Measurements from ENCODE around the gene TMEM255B. TPM values are rescaled to one million over a fixed set of nuclear protein-coding genes. Genes with fewer than 3 reads are reported as not detected.
"Not testable (repeated sequence)": the region's sequence is repeated elsewhere in the genome, so short reads cannot be mapped to it uniquely, and the experiment has no call there.

TMEM255B gene
- total RNA-seq, 2 experiments from 2014 or later: 0.61 to 0.88 TPM

GRCh38 chr13:113746671-113747070 lies 12.4 kb upstream of the TMEM255B start:
- CTCF ChIA-PET: no interaction called here

GRCh38 chr13:113747291-113747833 lies 11.7 kb upstream of the TMEM255B start:
- Mint-ChIP-seq H3K27me3 (peaks cover 7% of the 10 kb centered on the region), H3K27ac (no peak overlapping the region), H3K4me1 (ENCODE audit: low read depth) (peaks cover 4% of the 10 kb centered on the region), H3K36me3 (no peaks in the 10 kb centered on the region), H3K9me3 (peaks cover 9% of the 10 kb centered on the region), H3K4me3 (no peak overlapping the region)
- DNase-seq: no peak
- CTCF ChIA-PET: no interaction called here
- intact Hi-C loops (cut with micrococcal nuclease): no loop called here
- POLR2A ChIA-PET: no interaction called here

More at GRCh38 chr13:113746671-113747070, 12.4 kb upstream of the TMEM255B start:
- POLR2A ChIA-PET: no interaction called here
- Mint-ChIP-seq H3K4me3 (no peak overlapping the region), H3K27me3 (peaks cover 7% of the 10 kb centered on the region), H3K36me3 (no peaks in the 10 kb centered on the region), H3K27ac (no peak overlapping the region), H3K9me3 (peaks cover 9% of the 10 kb centered on the region), H3K4me1 (ENCODE audit: low read depth) (peaks cover 11% of the 10 kb centered on the region)
- intact Hi-C loops (cut with micrococcal nuclease): no loop called here
- no peak for DNase-seq

GRCh38 chr13:113748101-113748861 lies 10.7 kb upstream of the TMEM255B start:
- peaks cover 4% of the 10 kb centered on the region for H3K27me3 Mint-ChIP-seq
- H3K27ac Mint-ChIP-seq: no peak overlapping the region
- H3K9me3 Mint-ChIP-seq: peaks cover 9% of the 10 kb centered on the region
- ChIA-PET CTCF (no interaction called here), POLR2A (no interaction called here)
- no peak for DNase-seq
- intact Hi-C loops (cut with micrococcal nuclease): no loop called here
- H3K4me3 Mint-ChIP-seq: no peak overlapping the region
- H3K4me1 Mint-ChIP-seq (ENCODE audit: low read depth): no peaks in the 10 kb centered on the region
- no peaks in the 10 kb centered on the region for H3K36me3 Mint-ChIP-seq

GRCh38 chr13:113748862-113749451 lies 10.1 kb upstream of the TMEM255B start:
- DNase-seq: no peak
- H3K9me3 Mint-ChIP-seq: peaks cover 9% of the 10 kb centered on the region
- no peak overlapping the region for H3K27ac Mint-ChIP-seq
- intact Hi-C loops (cut with micrococcal nuclease): no loop called here
- ChIA-PET CTCF (no interaction called here), POLR2A (no interaction called here)
- H3K36me3 Mint-ChIP-seq: no peaks in the 10 kb centered on the region
- H3K4me1 Mint-ChIP-seq (ENCODE audit: low read depth): no peaks in the 10 kb centered on the region
- H3K27me3 Mint-ChIP-seq: peaks cover 3% of the 10 kb centered on the region
- no peak overlapping the region for H3K4me3 Mint-ChIP-seq

GRCh38 chr13:113749507-113749906 lies 9.5 kb upstream of the TMEM255B start:
- Mint-ChIP-seq H3K27me3 (peaks cover 3% of the 10 kb centered on the region), H3K9me3 (peaks cover 9% of the 10 kb centered on the region), H3K36me3 (no peaks in the 10 kb centered on the region), H3K4me3 (no peak overlapping the region), H3K27ac (no peak overlapping the region), H3K4me1 (ENCODE audit: low read depth) (no peaks in the 10 kb centered on the region)
- DNase-seq: no peak
- intact Hi-C loops (cut with micrococcal nuclease): no loop called here
- CTCF ChIA-PET: no interaction called here
- POLR2A ChIA-PET: no interaction called here

- CTCF ChIA-PET: no interaction called here
- H3K27ac Mint-ChIP-seq: no peak overlapping the region
- DNase-seq: no peak
- no peak overlapping the region for H3K4me3 Mint-ChIP-seq
- H3K4me1 Mint-ChIP-seq (ENCODE audit: low read depth): no peaks in the 10 kb centered on the region
- peaks cover 9% of the 10 kb centered on the region for H3K9me3 Mint-ChIP-seq
- no peaks in the 10 kb centered on the region for H3K36me3 Mint-ChIP-seq
- H3K27me3 Mint-ChIP-seq: peaks cover under 1% of the 10 kb centered on the region
- POLR2A ChIA-PET: no interaction called here
- intact Hi-C loops (cut with micrococcal nuclease): no loop called here
Measured at GRCh38 chr13:113749967-113750366, 9.1 kb upstream of the TMEM255B start.

- CTCF ChIA-PET: no interaction called here
- Mint-ChIP-seq H3K4me3 (no peak overlapping the region), H3K4me1 (ENCODE audit: low read depth) (no peaks in the 10 kb centered on the region), H3K9me3 (peaks cover 9% of the 10 kb centered on the region), H3K36me3 (no peaks in the 10 kb centered on the region), H3K27ac (no peak overlapping the region), H3K27me3 (no peaks in the 10 kb centered on the region)
- intact Hi-C loops (cut with micrococcal nuclease): no loop called here
- POLR2A ChIA-PET: no interaction called here
- no peak for DNase-seq
Measured at GRCh38 chr13:113750554-113751399, 8.2 kb upstream of the TMEM255B start.

- H3K27ac Mint-ChIP-seq: no peak overlapping the region
- H3K4me1 Mint-ChIP-seq (ENCODE audit: low read depth): no peaks in the 10 kb centered on the region
- ChIA-PET CTCF (no interaction called here), POLR2A (no interaction called here)
- intact Hi-C loops (cut with micrococcal nuclease): no loop called here
- DNase-seq: no peak
- H3K4me3 Mint-ChIP-seq: no peak overlapping the region
- peaks cover 3% of the 10 kb centered on the region for H3K27me3 Mint-ChIP-seq
- peaks cover 9% of the 10 kb centered on the region for H3K9me3 Mint-ChIP-seq
- no peaks in the 10 kb centered on the region for H3K36me3 Mint-ChIP-seq
Measured at GRCh38 chr13:113751491-113751890, 7.5 kb upstream of the TMEM255B start.

GRCh38 chr13:113752211-113752986 lies 6.6 kb upstream of the TMEM255B start:
- H3K9me3 Mint-ChIP-seq; intact Hi-C loops (cut with micrococcal nuclease); H3K36me3 Mint-ChIP-seq; H3K27me3 Mint-ChIP-seq; CTCF ChIA-PET; H3K4me3 Mint-ChIP-seq; DNase-seq; H3K4me1 Mint-ChIP-seq (ENCODE audit: low read depth); H3K27ac Mint-ChIP-seq; POLR2A ChIA-PET: not testable (repeated sequence)

- H3K27ac Mint-ChIP-seq: no peak overlapping the region
- intact Hi-C loops (cut with micrococcal nuclease): no loop called here
- no peaks in the 10 kb centered on the region for H3K4me1 Mint-ChIP-seq (ENCODE audit: low read depth)
- no peaks in the 10 kb centered on the region for H3K36me3 Mint-ChIP-seq
- H3K4me3 Mint-ChIP-seq: no peak overlapping the region
- CTCF ChIA-PET: no interaction called here
- DNase-seq: no peak
- peaks cover 6% of the 10 kb centered on the region for H3K27me3 Mint-ChIP-seq
- H3K9me3 Mint-ChIP-seq: peaks cover 9% of the 10 kb centered on the region
- POLR2A ChIA-PET: no interaction called here
Measured at GRCh38 chr13:113753171-113753570, 5.9 kb upstream of the TMEM255B start.

- peaks cover 11% of the 10 kb centered on the region for H3K27me3 Mint-ChIP-seq
- no peak overlapping the region for H3K27ac Mint-ChIP-seq
- H3K36me3 Mint-ChIP-seq: no peaks in the 10 kb centered on the region
- no peak overlapping the region for H3K4me3 Mint-ChIP-seq
- intact Hi-C loops (cut with micrococcal nuclease): no loop called here
- ChIA-PET CTCF (no interaction called here), POLR2A (no interaction called here)
- no peak for DNase-seq
- H3K4me1 Mint-ChIP-seq (ENCODE audit: low read depth): no peaks in the 10 kb centered on the region
- peaks cover 9% of the 10 kb centered on the region for H3K9me3 Mint-ChIP-seq
Measured at GRCh38 chr13:113754242-113754641, 4.8 kb upstream of the TMEM255B start.

GRCh38 chr13:113754691-113755090 lies 4.3 kb upstream of the TMEM255B start:
- no peak overlapping the region for H3K27ac Mint-ChIP-seq
- POLR2A ChIA-PET: no interaction called here
- DNase-seq: no peak
- CTCF ChIA-PET: interaction anchor here (1.5 kb wide), 1 partner anchor 30 kb away, joined by 3 read pairs; no protein-coding TSS in a partner anchor
- peaks cover 9% of the 10 kb centered on the region for H3K9me3 Mint-ChIP-seq
- intact Hi-C loops (cut with micrococcal nuclease): no loop called here
- H3K27me3 Mint-ChIP-seq: peaks cover 15% of the 10 kb centered on the region
- H3K4me1 Mint-ChIP-seq (ENCODE audit: low read depth): peaks cover 4% of the 10 kb centered on the region
- no peaks in the 10 kb centered on the region for H3K36me3 Mint-ChIP-seq
- no peak overlapping the region for H3K4me3 Mint-ChIP-seq
